Activated CD4-positive, CD25-positive, alpha-beta regulatory T cell treated with anti-CD3 and anti-CD28 coated beads, Interleukin-2, amount 50 U/mL, for 16 hours (primary cell): Measurements from ENCODE around the gene TRPM6.

Experiments
- DNase-seq: peaks from one replicate; pipeline ENCODE4 v3.0.0-alpha.2; 2020; ENCODE audit warnings: low read depth, low spot score

The TRPM6 gene

GRCh38 chr9:74775396-74775795, 112.3 kb downstream of the TRPM6 start:
- no peak for DNase-seq

GRCh38 chr9:74773886-74774479, 113.7 kb downstream of the TRPM6 start:
- peak; percentile 37 for DNase-seq

- no peak for DNase-seq
Measured at GRCh38 chr9:74772121-74772520, 115.6 kb downstream of the TRPM6 start.

DNA sequence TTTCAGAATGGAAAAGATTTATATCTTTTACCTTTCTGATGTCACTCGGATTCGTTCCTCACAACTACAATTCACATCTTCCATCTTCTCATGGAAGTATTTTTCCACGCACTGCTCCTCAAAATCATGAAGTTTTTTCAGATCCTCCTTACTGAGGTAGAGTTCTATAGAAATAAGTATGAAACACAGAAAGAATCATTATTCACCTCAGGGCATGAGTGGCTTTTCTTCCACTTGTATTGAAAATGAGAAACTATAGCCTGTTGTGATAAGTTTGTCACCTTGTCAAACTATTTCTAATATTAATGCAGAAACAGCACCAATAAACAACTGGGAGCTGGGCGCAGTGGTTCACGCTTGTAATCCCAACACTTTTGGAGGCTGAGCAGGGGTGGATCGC, 116.0 kb downstream of the TRPM6 start:
- DNase-seq = no peak

- no peak for DNase-seq
Measured at GRCh38 chr9:74771262-74771585, 116.5 kb downstream of the TRPM6 start.

DNA sequence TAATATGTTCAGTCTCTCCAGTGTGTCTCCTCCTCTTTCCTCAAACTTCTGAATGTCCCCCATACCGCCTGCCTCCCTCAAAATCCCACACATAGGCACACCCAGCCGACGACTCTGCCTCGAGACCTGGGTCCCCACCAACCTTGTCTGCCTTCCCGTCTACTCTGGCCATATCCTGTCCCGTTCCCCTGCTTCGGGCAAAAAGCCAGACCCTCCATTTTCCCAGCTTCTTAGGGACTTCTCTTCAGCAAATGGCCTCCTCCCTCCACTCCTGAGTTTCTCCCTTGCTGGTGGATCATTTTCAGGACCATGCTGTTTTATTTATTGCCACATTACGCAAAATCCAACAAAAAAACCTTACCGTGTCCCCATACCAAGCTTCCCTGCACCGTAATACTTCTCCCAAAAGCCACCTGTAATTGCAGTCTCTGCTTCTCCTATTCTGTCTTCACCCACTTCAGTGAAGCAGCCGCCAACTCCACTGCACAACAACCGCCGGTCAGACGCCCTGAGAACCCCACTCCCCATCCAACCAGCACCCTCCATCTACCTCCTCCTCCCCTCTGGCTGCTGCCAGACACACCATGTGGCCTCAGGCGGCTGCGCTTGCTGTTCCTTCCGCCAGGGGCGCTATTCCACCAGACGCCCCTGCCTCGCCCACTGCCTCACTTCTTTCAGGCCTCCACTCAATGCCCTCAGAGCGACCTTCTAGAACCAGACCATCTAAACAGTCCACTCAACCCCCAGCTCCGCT, 117.0 kb downstream of the TRPM6 start:
- peak; percentile 3 for DNase-seq

DNA sequence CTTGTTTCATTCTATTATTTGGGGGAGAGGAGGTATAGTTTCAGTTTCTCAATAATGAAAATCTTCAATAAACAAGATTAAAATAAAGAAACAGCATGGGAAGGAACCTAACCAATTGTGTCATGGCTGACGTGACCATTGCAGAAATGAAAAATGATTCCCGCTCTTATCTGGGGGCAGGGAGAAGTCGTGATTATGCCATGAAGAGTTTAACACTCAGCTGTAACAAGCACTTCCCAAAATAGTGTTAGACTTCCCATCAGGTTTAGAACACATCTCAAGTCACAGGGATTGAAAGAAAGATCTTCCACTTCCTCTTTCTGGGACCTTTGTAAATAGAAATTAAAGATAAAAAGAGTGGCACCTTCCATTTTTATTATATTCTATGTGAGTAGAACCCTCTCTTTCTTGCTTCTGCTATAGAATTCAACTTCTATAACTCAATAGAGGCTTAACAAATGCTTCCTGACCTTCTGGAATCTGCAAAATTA, 122.2 kb downstream of the TRPM6 start:
- no peak for DNase-seq

DNA sequence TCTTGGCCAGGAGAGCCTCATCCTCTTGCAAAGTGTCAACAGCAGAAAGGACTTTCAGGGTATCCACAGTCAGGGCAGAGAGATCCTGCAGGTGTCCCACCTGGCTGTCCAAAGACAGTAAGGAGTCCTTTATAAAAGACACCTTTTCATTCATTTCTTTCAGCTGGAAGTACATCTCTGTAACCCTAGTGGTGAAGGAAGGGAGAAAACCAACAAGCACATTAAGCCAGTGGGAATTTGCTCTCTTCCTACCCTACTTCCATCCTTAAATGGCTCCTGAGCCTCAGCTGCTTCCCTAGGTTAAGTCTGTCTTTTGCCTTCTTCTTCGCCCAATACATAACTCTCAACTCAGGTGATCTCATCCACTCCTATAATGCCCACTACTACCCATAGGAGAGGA, 124.8 kb downstream of the TRPM6 start:
- DNase-seq = no peak

GRCh38 chr9:74760031-74760700, 127.6 kb downstream of the TRPM6 start:
- no peak for DNase-seq

- no peak for DNase-seq
Measured at GRCh38 chr9:74755999-74756398, 131.7 kb downstream of the TRPM6 start.

DNA sequence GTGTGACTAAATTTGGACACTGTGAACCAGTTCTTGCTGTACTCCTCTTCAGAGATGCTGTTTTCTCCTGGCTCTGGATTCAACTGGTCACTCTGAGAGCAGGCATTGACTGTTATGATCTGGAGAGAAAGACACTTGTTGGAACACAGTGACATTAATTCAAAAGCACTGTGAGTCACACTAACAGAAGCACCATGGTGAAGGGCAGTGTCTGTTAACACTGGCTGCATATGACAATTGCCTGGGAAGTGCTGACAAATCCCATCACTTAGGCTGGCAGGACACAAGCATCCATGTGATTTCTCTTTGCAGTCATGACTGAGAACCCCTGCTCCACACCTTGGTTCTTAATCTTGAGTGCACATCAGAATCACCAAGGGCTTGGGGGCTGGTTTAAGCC, 132.4 kb downstream of the TRPM6 start:
- no peak for DNase-seq

DNA sequence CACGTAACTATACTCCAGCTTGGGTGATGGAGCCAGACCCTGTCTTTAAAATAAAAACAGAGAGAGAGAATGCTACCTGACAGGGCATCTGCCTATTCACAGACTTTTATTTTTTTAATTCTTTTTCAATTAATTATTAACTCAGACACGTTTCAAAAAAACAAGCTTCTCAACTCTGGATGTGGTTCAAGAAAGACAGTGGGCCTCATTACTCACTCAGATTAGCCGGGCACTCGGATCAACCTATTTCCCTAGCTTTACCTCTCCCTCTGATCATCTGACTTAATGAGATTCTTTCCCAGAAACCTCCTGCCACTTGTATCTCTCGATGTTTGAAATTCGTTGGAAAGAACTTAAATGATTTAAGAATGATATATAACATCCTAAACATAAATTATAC, 134.1 kb downstream of the TRPM6 start:
- DNase-seq = no peak

DNA sequence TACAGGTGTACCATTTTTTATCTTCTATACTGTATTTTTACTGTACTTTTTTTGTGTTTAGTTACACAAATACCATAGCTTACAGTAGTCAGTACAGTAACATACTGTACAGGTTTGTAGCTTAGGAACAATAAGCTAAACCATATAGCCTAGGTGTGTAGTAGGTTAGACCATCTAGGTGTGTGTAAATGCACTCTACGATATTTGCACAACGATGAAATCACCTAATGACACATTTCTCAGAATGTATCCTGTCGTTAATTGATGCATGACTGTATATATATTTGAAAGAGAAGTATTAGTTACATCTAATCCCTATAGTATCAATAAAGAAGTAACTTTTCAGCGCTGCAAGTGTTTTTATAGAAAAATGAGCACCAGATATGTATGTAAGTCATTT, 138.8 kb downstream of the TRPM6 start:
- no peak for DNase-seq

DNA sequence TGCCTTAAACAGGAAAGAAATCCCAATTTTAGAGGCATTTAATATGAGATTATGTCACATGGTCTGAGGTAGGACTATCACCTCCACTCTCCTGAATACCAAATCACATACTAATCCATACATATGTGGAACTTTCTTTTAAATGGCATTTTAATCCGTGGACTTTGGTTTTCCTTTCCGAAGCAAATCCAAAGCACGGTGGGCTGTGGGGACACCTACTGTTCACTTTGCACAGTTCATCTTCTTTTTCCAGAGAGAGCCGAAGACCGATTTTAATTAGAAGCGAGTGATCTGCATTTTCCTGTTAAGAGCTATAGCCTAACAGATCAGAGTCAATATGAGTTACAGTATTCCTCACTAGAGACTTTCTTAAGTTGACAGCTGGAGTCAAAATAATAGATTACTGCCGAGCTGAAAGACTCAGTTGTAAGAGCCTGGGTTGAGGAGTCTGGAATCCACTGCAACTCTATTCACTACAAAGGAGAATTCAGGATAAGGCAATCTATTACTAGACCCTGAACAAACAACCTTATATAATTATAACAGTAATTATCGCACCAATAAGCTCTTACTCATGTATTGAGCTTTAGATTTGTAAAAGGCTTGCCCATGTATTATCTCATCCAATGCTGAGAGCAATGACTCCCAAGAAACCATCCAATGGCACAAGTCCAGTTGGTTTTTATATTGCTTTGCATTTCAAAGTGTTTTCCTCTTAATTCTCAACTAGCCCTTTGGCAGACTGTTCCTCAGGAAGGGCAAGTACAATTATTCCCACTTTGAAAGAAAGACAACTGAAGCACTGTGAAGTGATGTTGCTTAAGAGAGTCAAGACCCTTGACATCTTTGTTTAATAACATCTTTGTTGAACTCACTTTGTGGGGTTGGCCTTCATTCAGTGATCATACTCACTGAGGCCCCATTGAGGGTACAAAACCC, 144.7 kb downstream of the TRPM6 start:
- no peak for DNase-seq

- no peak for DNase-seq
Measured at GRCh38 chr9:74742191-74742790, 145.4 kb downstream of the TRPM6 start.

- DNase-seq = no peak
Measured at GRCh38 chr9:74736646-74737045, 151.1 kb downstream of the TRPM6 start.

DNA sequence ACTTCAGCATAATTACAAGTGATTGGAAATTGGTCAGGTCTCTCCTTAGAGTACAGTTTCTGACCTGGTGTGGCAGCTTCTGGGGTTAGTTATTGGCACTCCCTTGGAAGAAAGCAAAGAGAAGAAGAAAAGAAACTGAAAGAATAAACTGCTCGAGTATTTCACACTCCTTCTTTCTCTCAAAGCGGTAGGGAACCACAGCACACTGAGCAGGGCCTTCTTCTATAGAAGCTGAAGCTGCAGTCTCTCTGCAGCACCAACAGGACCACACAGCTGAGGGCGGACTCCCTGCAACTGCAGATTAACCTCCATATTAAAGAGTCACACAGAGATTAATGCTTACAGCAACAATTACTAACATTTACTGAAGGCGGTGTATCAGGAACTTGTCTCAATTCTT, 152.0 kb downstream of the TRPM6 start:
- DNase-seq = no peak

DNA sequence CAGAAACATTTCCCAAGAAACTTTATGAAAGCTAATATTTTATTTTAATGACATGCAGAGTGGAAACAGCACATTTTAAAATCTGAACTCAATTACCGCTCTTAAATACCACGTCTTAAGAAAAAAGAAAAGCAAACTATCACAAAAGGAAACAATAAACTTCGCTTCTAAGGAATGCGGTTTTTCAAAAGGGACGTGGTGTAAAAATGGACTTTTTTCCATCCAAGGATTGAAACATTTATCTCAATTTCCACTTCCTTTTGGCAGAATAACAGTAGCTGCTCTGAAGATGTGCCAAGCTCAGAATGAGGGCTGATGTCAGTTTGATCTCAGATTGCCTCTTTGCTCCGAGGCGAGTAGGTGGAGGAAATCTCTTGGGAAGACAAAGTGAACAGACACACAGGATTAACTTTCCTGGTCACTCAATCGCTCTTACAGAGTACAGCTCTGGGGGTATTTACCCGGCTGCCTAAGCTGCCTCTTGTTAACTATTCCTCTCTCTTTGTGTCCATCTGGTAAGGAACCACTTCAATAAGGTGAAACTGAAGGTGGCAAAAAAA, 158.5 kb downstream of the TRPM6 start:
- no peak for DNase-seq

- DNase-seq = no peak
Measured at GRCh38 chr9:74728176-74728575, 159.5 kb downstream of the TRPM6 start.

GRCh38 chr9:74726581-74726980, 161.1 kb downstream of the TRPM6 start:
- DNase-seq = no peak

DNA sequence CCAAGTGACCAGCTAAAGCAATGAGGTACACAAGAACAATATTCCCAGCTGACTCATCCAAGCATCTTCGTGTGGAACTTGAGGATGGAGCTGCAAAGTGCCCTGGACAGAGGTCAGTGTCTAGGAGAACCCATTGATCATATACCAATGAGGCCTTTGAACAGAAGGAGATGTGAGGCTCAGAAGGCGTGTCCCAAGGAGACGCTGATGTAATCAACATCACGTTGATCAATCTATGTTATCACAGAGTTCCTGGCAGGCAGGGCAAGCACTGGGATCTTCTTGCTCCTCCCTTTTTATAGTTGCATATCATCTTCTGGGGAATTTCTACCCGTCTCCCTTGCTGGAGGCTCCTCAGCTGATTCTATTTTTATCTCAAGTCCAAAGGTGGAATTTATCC, 163.4 kb downstream of the TRPM6 start:
- DNase-seq = no peak
